Testis (tissue), 2 donors: ENCODE data around the gene RYR1.

Experiments used
- CTCF ChIP-seq, 3 experiments: fragments of 450-650 bp in 2 of 3; fragments of 200-600 bp in 1 of 3; sonication (generic) in 1 of 3; IDR thresholded peaks; one replicate each; pipeline ENCODE4 v1.5.1; 2016 to 2019; ENCODE audit warnings: antibody characterized with exemption in 3 of 3, mild to moderate bottlenecking in 2 of 3, moderate library complexity in 1 of 3
- POLR2A ChIP-seq: fragments of 450-650 bp; IDR thresholded peaks from one replicate; pipeline ENCODE4 v1.6.1; 2017; ENCODE audit warnings: antibody characterized with exemption, mild to moderate bottlenecking, moderate library complexity

- TF ChIP-seq CTCF (IDR thresholded peaks at IDR 0.05) (no peak), POLR2A (no peak)
Measured at GRCh38 chr19:38401148-38401547, 32.3 kb upstream of the RYR1 start.
